Ectodermal cell (in vitro differentiated cells): Measurements from ENCODE around the gene TMEM178A.

Experiments
- H3K27ac ChIP-seq: 2 replicates; pipeline ENCODE4 v1.7.0; 2013; ENCODE audit warnings: mild to moderate bottlenecking, low read depth, low read length; ENCODE audit not compliant: insufficient read depth, poor library complexity, severe bottlenecking
- H3K27me3 ChIP-seq: 2 replicates; pipeline ENCODE4 v1.7.0; 2013; ENCODE audit warnings: mild to moderate bottlenecking, low read length; ENCODE audit not compliant: insufficient read depth, control insufficient read depth, poor library complexity, severe bottlenecking
- H3K36me3 ChIP-seq: one replicate; pipeline ENCODE4 v1.7.0; 2013; ENCODE audit warnings: low read length; ENCODE audit not compliant: control insufficient read depth, insufficient read depth
- H3K4me1 ChIP-seq: one replicate; pipeline ENCODE4 v1.7.0; 2013; ENCODE audit warnings: low read length; ENCODE audit not compliant: control insufficient read depth, insufficient read depth
- H3K4me3 ChIP-seq: 2 replicates; pipeline ENCODE4 v1.7.0; 2013; ENCODE audit warnings: low read depth, low read length, control low read depth; ENCODE audit not compliant: insufficient read depth
- H3K9me3 ChIP-seq: 2 replicates; pipeline ENCODE4 v1.7.0; 2013; ENCODE audit warnings: mild to moderate bottlenecking, low read length, moderate library complexity; ENCODE audit not compliant: control insufficient read depth
- WGBS, 2 experiments: methylation state at CpG; one replicate each; pipeline ENCODE4 v1.1.7; 2013; ENCODE audit warnings: missing lambda C conversion rate in 2 of 2; 5-methylcytosine and 5-hydroxymethylcytosine counted together

TMEM178A gene

GRCh38 chr2:39673018-39673417 is 7.3 kb downstream of the TMEM178A start:
- WGBS, 2 experiments, result 81 to 84% methylated on average over 7 of the region's 7 CpGs
- Histone ChIP-seq H3K27me3 (peaks cover 12% of the 10 kb centered on the region), H3K36me3 (no peaks in the 10 kb centered on the region), H3K4me1 (no peaks in the 10 kb centered on the region), H3K9me3 (no peaks in the 10 kb centered on the region), H3K27ac (no peak overlapping the region), H3K4me3 (no peak overlapping the region)

- H3K9me3 ChIP-seq, result no peaks in the 10 kb centered on the region
- H3K4me3 ChIP-seq, result no peak overlapping the region
- H3K4me1 ChIP-seq, result no peaks in the 10 kb centered on the region
- H3K36me3 ChIP-seq, result no peaks in the 10 kb centered on the region
- H3K27ac ChIP-seq, result no peak overlapping the region
- no peaks in the 10 kb centered on the region for H3K27me3 ChIP-seq
- 94% methylated on average over 7 of the region's 7 CpGs for WGBS, 2 experiments
Observed at GRCh38 chr2:39676342-39676741, 10.6 kb downstream of the TMEM178A start.

GRCh38 chr2:39678170-39678569 is 12.5 kb downstream of the TMEM178A start:
- Histone ChIP-seq H3K4me3 (no peak overlapping the region), H3K4me1 (no peaks in the 10 kb centered on the region), H3K36me3 (no peaks in the 10 kb centered on the region), H3K9me3 (no peaks in the 10 kb centered on the region), H3K27ac (no peak overlapping the region), H3K27me3 (no peaks in the 10 kb centered on the region)
- 89 to 98% methylated on average over 2 of the region's 2 CpGs for WGBS, 2 experiments

GRCh38 chr2:39679805-39680204 is 14.1 kb downstream of the TMEM178A start:
- WGBS, 2 experiments, result 80 to 82% methylated on average over 3 of the region's 3 CpGs
- Histone ChIP-seq H3K27ac (no peak overlapping the region), H3K27me3 (no peaks in the 10 kb centered on the region), H3K4me1 (no peaks in the 10 kb centered on the region), H3K4me3 (no peak overlapping the region), H3K36me3 (no peaks in the 10 kb centered on the region), H3K9me3 (no peaks in the 10 kb centered on the region)

- no peak overlapping the region for H3K4me3 ChIP-seq
- no peaks in the 10 kb centered on the region for H3K9me3 ChIP-seq
- 84 to 91% methylated on average over 2 of the region's 2 CpGs for WGBS, 2 experiments
- H3K27me3 ChIP-seq, result no peaks in the 10 kb centered on the region
- H3K36me3 ChIP-seq, result no peaks in the 10 kb centered on the region
- no peak overlapping the region for H3K27ac ChIP-seq
- no peaks in the 10 kb centered on the region for H3K4me1 ChIP-seq
Observed at GRCh38 chr2:39682066-39682692, 16.5 kb downstream of the TMEM178A start.

GRCh38 chr2:39683022-39683699 is 17.4 kb downstream of the TMEM178A start:
- Histone ChIP-seq H3K4me3 (no peak overlapping the region), H3K27me3 (no peaks in the 10 kb centered on the region), H3K27ac (no peak overlapping the region), H3K36me3 (no peaks in the 10 kb centered on the region), H3K9me3 (no peaks in the 10 kb centered on the region), H3K4me1 (no peaks in the 10 kb centered on the region)
- 91 to 94% methylated on average over 9 of the region's 9 CpGs for WGBS, 2 experiments

GRCh38 chr2:39684464-39684863 is 18.7 kb downstream of the TMEM178A start:
- H3K27me3 ChIP-seq, result no peaks in the 10 kb centered on the region
- WGBS, 2 experiments, result 79 to 91% methylated on average over 4 of the region's 5 CpGs
- H3K4me1 ChIP-seq, result no peaks in the 10 kb centered on the region
- no peak overlapping the region for H3K27ac ChIP-seq
- H3K36me3 ChIP-seq, result no peaks in the 10 kb centered on the region
- no peak overlapping the region for H3K4me3 ChIP-seq
- no peaks in the 10 kb centered on the region for H3K9me3 ChIP-seq

- Histone ChIP-seq H3K27me3 (no peaks in the 10 kb centered on the region), H3K4me1 (no peaks in the 10 kb centered on the region), H3K9me3 (no peaks in the 10 kb centered on the region), H3K27ac (no peak overlapping the region), H3K36me3 (no peaks in the 10 kb centered on the region), H3K4me3 (no peak overlapping the region)
- 92 to 95% methylated on average over 1 of the region's 1 CpG for WGBS, 2 experiments
Observed at GRCh38 chr2:39685126-39685525, 19.4 kb downstream of the TMEM178A start.

GRCh38 chr2:39686456-39686855 is 20.7 kb downstream of the TMEM178A start:
- Histone ChIP-seq H3K4me3 (no peak overlapping the region), H3K36me3 (no peaks in the 10 kb centered on the region), H3K27ac (no peak overlapping the region), H3K9me3 (no peaks in the 10 kb centered on the region), H3K27me3 (no peaks in the 10 kb centered on the region), H3K4me1 (no peaks in the 10 kb centered on the region)
- WGBS, 2 experiments, result 56 to 75% methylated on average over 6 of the region's 6 CpGs

- 68 to 77% methylated on average over 2 of the region's 2 CpGs for WGBS, 2 experiments
- Histone ChIP-seq H3K4me3 (no peak overlapping the region), H3K27me3 (no peaks in the 10 kb centered on the region), H3K36me3 (no peaks in the 10 kb centered on the region), H3K9me3 (no peaks in the 10 kb centered on the region), H3K4me1 (no peaks in the 10 kb centered on the region), H3K27ac (no peak overlapping the region)
Observed at GRCh38 chr2:39688181-39688580, 22.5 kb downstream of the TMEM178A start.
